ENCODE data around the gene SLC38A10. TPM values are rescaled to one million over a fixed set of nuclear protein-coding genes. Genes with fewer than 3 reads are reported as not detected.

SLC38A10 gene
- total RNA-seq, 1 experiment from 2014 or later, result 109 TPM

GRCh38 chr17:81232616-81233241 lies 62.4 kb downstream of the SLC38A10 start:
- H2AFZ ChIP-seq (ENCODE audit: low read depth, low read length, poor library complexity, severe bottlenecking), result no peak overlapping the region
- H4K20me1 ChIP-seq (ENCODE audit: insufficient read depth), result no peaks in the 10 kb centered on the region
- no peaks in the 10 kb centered on the region for H3K9me2 ChIP-seq (ENCODE audit: insufficient read depth)
- no peak for DNase-seq (ENCODE audit: low read depth, low spot score)
- no peaks in the 10 kb centered on the region for H3K27me3 ChIP-seq (ENCODE audit: insufficient read depth, low read length)
- H3K79me2 ChIP-seq (ENCODE audit: insufficient read depth, low read length), result peaks cover 6% of the 10 kb centered on the region; the same call in 1 of the 2 replicates
- ChIA-PET RAD21 (ENCODE audit: low non-redundant PET in 1 of 2, low total read pairs in 2 of 2, uncharacterized antibody in 2 of 2, unreplicated experiment in 2 of 2) (no interaction called here), CTCF (interaction anchor here (1.1 kb wide), 1 partner anchor 10 kb away, joined by 4 read pairs; the partner anchor contains the start of gene CEP131), POLR2A (no interaction called here)
- no TSS peak for BruUV-seq (replicated peaks)
- no peak overlapping the region for H3K4me2 ChIP-seq (ENCODE audit: low read length)
- TF ChIP-seq POLR2A (IDR thresholded peaks at IDR 0.05; ENCODE audit: borderline replicate concordance, extremely low read depth, insufficient read depth, insufficient read length) (no peak), SP1 (IDR thresholded peaks at IDR 0.05; ENCODE audit: low read depth) (no peak), SRF (IDR thresholded peaks at IDR 0.05; ENCODE audit: low read depth) (no peak), RAD21 (IDR thresholded peaks at IDR 0.05; ENCODE audit: low read depth) (no peak), JUND (IDR thresholded peaks at IDR 0.05) (no peak), POLR2AphosphoS5 (IDR thresholded peaks at IDR 0.05; ENCODE audit: low read depth, low read length) (no peak)
- peaks cover 5 to 7% of the 10 kb centered on the region in 2 experiments; a peak in 1 of 4 replicates for H3K36me3 ChIP-seq (ENCODE audit: control insufficient read depth in 1 of 2, insufficient read depth in 2 of 2, low read length in 2 of 2)
- H3K27ac ChIP-seq (ENCODE audit: low read depth, low read length), result no peak overlapping the region
- peaks cover 2 to 5% of the 10 kb centered on the region in 2 experiments; a peak in 3 of 4 replicates for H3K4me1 ChIP-seq (ENCODE audit: control insufficient read depth in 1 of 2, insufficient read depth in 2 of 2, low read length in 2 of 2)
- ATAC-seq, result no peak
- no peak overlapping the region for H3K4me3 ChIP-seq (replicated peaks in 1 of 2; ENCODE audit: low read depth in 1 of 2, low read length in 2 of 2)
- H3K9me3 ChIP-seq (ENCODE audit: control insufficient read depth in 1 of 2, insufficient read depth in 1 of 2, low read depth in 1 of 2, low read length in 2 of 2), result no peaks in the 10 kb centered on the region
- intact Hi-C loops (cut with micrococcal nuclease), result no loop called here
- H3K9ac ChIP-seq (ENCODE audit: low read length), result no peak overlapping the region

DNA sequence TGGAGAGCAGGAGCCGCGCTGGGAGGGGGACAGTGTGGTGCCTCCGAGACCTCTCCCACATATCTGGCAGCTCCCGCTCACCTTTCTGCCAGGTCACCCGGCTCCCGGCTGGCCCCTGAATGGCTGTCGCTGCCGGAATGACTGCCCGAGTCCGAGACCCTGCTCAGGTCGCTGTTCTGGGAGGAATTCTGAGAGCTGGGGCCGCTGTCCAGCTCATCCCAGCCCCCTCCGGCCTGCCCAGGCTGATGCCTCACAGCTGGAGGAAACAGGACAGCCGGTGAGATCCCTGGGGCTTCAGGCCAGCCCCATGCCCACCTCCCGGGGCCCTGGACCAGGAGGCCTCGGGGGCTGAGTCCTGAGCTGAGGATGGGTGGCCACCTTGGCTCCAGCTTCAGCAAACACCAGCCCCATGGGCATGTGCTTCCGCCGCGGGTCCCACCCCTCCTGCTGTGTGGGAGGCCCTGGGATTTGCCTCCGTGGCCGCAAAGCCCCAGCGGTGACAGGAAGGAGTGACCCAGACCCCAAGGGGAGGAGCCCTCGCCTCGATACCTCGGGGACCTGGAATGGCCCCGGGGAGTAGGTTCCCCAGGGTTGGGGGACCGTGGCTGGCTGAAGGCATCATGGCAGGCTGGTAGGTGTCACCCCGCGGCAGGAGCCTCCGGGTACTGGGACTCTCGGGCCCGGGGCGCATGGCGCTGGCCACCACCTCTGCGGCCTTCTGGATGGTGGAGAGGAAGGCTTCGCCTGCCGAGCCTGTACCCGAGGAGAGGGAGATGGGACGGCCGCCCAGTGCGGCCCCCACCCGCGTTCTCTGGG lies 63.1 kb downstream of the SLC38A10 start:
- H3K4me3 ChIP-seq (replicated peaks in 1 of 2; ENCODE audit: low read depth in 1 of 2, low read length in 2 of 2), result no peak overlapping the region
- no peaks in the 10 kb centered on the region for H4K20me1 ChIP-seq (ENCODE audit: insufficient read depth)
- H3K27ac ChIP-seq (ENCODE audit: low read depth, low read length), result no peak overlapping the region
- DNase-seq (ENCODE audit: low read depth, low spot score) (no peak), ATAC-seq (no peak)
- no peak overlapping the region for H2AFZ ChIP-seq (ENCODE audit: low read depth, low read length, poor library complexity, severe bottlenecking)
- intact Hi-C loops (cut with micrococcal nuclease), result no loop called here
- no TSS peak for BruUV-seq (replicated peaks)
- H3K9ac ChIP-seq (ENCODE audit: low read length), result no peak overlapping the region
- POLR2A ChIA-PET, result no interaction called here
- H3K9me3 ChIP-seq (ENCODE audit: control insufficient read depth in 1 of 2, insufficient read depth in 1 of 2, low read depth in 1 of 2, low read length in 2 of 2), result no peaks in the 10 kb centered on the region
- CTCF ChIA-PET, result interaction anchor here (1.1 kb wide), 1 partner anchor 9 kb away, joined by 4 read pairs; the partner anchor contains the start of gene CEP131
- no peaks in the 10 kb centered on the region for H3K9me2 ChIP-seq (ENCODE audit: insufficient read depth)
- H3K4me1 ChIP-seq (ENCODE audit: control insufficient read depth in 1 of 2, insufficient read depth in 2 of 2, low read length in 2 of 2), result no peaks in the 10 kb centered on the region
- H3K27me3 ChIP-seq (ENCODE audit: insufficient read depth, low read length), result no peaks in the 10 kb centered on the region
- TF ChIP-seq CEBPB (IDR thresholded peaks at IDR 0.05; ENCODE audit: low read depth) (no peak), SRF (IDR thresholded peaks at IDR 0.05; ENCODE audit: low read depth) (no peak), ZNF274 (IDR thresholded peaks at IDR 0.05; ENCODE audit: low read depth, low read length) (no peak), TCF7L2 (IDR thresholded peaks at IDR 0.05; ENCODE audit: borderline replicate concordance, extremely low read depth, insufficient read depth, insufficient read length) (no peak), ELF1 (IDR thresholded peaks at IDR 0.05; ENCODE audit: borderline replicate concordance, low read depth) (no peak), JUND (IDR thresholded peaks at IDR 0.05) (no peak), SP1 (IDR thresholded peaks at IDR 0.05; ENCODE audit: low read depth) (no peak), FOSL1 (IDR thresholded peaks at IDR 0.05; ENCODE audit: low read depth) (no peak), YY1 (IDR thresholded peaks at IDR 0.05; ENCODE audit: extremely low read depth, insufficient replicate concordance, low read depth, low read length) (no peak), ZFX (IDR thresholded peaks at IDR 0.05) (no peak), EGR1 (IDR thresholded peaks at IDR 0.05; ENCODE audit: low read depth) (no peak)
- TF ChIP-seq, protein P1, sequence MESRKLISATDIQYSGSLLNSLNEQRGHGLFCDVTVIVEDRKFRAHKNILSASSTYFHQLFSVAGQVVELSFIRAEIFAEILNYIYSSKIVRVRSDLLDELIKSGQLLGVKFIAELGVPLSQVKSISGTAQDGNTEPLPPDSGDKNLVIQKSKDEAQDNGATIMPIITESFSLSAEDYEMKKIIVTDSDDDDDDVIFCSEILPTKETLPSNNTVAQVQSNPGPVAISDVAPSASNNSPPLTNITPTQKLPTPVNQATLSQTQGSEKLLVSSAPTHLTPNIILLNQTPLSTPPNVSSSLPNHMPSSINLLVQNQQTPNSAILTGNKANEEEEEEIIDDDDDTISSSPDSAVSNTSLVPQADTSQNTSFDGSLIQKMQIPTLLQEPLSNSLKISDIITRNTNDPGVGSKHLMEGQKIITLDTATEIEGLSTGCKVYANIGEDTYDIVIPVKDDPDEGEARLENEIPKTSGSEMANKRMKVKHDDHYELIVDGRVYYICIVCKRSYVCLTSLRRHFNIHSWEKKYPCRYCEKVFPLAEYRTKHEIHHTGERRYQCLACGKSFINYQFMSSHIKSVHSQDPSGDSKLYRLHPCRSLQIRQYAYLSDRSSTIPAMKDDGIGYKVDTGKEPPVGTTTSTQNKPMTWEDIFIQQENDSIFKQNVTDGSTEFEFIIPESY (IDR thresholded peaks at IDR 0.05; ENCODE audit: extremely low read depth, insufficient replicate concordance, low read length), result no peak
- no peak overlapping the region for H3K4me2 ChIP-seq (ENCODE audit: low read length)
- no peaks in the 10 kb centered on the region; the same call in 1 of the 2 replicates for H3K79me2 ChIP-seq (ENCODE audit: insufficient read depth, low read length)
- RAD21 ChIA-PET (ENCODE audit: low non-redundant PET in 1 of 2, low total read pairs in 2 of 2, uncharacterized antibody in 2 of 2, unreplicated experiment in 2 of 2), result no interaction called here
- H3K36me3 ChIP-seq (ENCODE audit: control insufficient read depth in 1 of 2, insufficient read depth in 2 of 2, low read length in 2 of 2), result peaks cover 5 to 7% of the 10 kb centered on the region in 2 experiments; a peak in 1 of 4 replicates
